ENCODE data around the gene CCSER1. TPM values are rescaled to one million over a fixed set of nuclear protein-coding genes. Genes with fewer than 3 reads are reported as not detected.
"Not testable (repeated sequence)": the region's sequence is repeated elsewhere in the genome, so short reads cannot be mapped to it uniquely, and the experiment has no call there.

Gene CCSER1
- total RNA-seq, 1 experiment from 2014 or later: not detected

DNA sequence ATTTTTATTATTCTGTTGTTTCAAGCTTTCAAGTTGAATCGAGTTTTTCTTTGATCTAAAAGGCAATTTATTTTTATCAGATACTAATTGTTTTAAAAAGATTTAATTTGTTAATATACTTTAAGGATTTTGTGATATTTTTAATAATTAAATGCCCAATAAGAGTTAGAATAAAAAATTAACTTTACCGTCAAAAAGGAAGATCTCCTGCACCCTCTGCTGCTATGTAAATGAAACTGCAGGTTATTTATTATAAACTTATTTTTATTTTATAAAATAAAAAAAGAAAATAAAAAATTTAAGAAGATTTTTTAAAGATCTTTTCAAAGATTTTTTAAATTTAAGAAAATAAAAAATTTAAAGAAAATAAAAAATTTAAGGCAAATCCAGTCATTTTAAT, 166.1 kb downstream of the CCSER1 start:
- DNase-seq (ENCODE audit: low read depth): no peak

DNA sequence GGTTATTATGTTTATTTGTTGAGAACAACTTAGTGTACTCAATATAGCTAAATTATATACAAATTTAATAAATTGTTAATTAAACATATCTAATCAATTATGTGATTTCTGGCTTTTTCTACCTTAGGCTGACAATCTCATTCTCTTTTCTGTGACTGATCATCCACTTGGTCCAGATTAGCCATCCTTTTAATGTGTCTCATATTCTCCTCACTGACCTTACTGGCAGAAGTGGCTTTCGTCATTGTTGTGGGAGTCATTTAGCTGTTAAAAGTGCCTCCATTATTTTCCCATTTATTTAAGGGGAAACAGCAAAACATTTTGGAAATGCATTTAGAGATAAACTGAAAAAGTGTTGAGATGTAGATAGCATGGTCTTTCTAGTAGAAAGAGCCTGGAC, 172.2 kb downstream of the CCSER1 start:
- DNase-seq (ENCODE audit: low read depth): no peak

DNA sequence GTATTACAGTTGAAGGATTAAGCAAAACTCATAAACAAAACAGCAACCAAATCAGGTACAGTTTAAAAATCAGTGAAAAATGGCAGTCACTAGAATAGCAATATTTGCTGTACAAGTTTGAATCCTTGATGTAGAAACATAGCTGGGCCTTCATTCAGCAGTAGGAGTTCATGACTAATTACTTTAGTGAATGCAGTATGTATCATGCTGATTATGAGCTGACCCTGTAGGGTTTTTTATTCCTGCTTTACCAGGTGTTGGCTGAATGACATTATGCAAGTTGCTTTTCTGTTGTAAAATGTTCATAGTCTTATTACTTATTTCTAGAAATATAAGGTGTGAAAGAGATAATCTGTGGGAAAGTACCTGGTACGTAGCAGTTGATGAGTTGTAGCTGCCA, 179.6 kb downstream of the CCSER1 start:
- no peak for DNase-seq (ENCODE audit: low read depth)

DNA sequence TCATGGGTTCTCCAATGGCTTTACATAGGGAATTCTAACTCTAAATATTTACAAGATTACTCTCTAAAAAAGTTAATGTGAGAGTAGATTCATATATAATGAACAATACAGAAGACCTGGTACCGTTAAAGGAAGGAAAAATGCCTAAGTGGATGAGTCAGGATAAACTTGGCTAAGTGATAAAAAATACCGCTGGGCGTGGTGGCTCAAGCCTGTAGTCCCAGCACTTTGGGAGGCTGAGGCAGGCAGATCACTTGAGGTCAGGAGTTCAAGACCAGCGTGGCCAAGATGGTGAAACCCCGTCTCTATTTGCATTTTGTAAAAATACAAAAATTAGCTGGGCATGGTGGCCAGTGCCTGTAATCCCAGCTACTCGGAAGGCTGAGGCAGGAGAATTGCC, 189.9 kb downstream of the CCSER1 start:
- DNase-seq (ENCODE audit: low read depth): peak; percentile 35

DNA sequence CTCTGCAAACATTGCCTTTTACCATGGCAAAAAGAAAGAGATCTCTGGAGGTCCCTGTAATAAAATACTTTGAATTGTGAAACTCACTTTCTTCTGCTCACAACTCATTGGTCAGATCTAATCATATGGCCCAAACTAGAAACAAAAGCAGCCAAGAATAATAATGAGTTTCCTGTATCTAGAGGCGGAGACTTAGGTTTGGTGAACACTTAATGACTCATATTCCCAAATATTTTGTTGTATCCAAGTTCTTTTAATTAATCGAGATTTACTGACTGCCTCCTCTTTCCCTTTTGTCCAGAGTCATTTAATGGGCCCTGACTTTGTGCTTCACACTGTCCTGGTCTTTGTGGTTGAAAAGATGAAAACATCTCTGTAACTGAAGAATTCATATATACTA, 190.6 kb downstream of the CCSER1 start:
- DNase-seq (ENCODE audit: low read depth): peak; percentile 82

DNA sequence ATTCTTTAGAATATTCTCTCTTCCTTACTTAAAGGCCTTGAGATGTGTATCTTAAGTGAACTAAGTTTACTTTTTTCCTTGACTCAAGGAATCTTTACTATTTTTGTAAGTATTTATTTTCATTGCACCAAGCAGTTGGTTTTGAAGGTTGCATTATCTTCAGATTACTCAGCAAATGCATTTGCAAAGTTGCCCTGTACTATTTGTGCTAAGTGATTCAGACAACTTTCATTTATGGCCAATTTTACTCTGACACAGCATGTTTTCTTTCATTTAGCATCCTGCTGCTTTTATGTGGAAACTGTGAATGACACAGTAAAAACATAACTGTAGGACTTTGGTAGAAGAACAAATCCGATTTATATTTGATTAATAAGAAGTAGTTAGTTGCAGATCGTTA, 191.0 kb downstream of the CCSER1 start:
- DNase-seq (ENCODE audit: low read depth): peak; percentile 50

DNA sequence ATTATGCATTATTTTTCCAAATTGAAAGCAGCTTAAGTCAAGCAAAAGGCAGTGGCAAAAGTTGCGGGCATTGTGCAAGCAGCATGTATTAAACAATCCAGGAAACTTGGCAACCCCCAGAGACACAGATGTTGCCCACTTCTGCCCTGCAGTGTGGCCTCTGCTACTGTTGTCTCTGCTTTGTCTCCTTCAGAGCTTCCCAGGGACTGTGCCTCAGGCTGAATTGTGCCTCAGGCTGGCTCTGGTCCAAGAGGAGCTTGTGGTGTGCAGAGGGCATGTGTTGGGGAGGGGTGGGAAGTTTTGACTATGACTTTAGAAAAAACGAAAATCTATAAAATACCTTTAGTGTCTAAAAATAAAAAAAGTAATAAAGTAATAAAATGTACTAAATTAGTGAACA, 201.4 kb downstream of the CCSER1 start:
- peak; percentile 54 for DNase-seq (ENCODE audit: low read depth)

DNA sequence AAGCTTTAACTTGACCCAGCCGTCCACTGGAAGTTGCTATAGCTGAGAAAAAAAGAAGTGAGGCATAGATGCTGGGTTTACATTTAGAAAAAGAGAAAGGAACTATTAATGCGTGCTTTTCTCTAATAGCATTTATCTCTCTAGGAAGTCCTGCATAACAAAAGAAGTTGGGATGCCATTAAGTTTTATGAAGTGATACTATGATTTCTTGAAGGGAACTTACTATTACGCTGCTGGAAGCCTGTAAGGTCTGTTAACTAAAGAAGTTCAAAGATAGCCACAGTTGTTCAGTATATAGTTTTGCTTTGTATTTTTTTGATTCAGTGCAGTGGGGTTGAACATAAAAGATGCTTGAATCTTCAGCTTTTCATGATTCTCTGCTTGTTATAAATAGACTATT, 203.4 kb downstream of the CCSER1 start:
- DNase-seq (ENCODE audit: low read depth): no peak

DNA sequence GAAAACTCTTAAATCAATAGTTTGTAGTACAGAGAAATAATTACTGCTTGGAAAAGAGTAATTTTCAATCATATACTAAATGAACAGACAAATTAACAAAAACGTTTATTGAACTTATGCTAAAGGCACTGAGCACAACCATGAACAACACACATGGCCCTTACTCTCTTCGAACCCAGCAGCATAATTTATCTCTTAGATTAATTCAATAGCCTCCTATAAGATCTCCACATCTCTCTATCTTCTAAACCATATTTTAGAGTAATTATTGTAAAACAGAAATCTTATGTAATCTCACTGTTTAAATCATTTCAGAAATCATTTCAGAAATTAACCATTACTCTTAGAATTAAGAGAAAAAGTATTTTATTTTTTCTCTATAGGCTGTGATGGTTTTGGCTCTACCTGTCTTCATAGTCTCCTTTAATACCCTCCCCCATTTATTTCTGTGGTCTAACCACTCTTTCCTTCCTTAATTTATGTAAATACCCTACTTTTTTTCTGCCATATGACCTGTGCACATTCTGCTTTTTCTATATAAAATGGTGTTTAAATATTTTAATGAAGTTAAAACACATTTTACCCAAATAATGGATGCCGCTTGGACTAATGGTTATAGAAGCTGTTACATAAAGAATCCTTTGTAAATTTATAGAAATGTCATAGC, 218.5 kb downstream of the CCSER1 start:
- DNase-seq (ENCODE audit: low read depth): no peak

DNA sequence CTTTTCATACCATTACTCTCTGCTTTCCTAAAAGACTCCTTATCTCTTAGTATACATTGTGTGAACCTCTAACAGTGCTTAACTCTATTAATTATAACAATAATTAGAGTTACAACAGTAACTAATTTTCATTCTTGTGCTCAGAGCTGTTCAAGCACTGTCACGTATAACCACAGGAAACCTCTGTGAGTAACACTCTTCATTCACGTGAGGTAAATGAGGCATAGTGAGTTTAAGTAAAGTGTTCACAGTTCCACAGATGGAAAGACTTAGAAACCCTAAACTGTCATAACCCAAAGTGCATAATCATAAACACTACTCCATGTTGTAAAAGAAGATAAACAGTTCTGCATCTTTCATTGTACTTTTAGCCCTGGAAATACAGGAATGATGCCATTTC, 222.4 kb downstream of the CCSER1 start:
- no peak for DNase-seq (ENCODE audit: low read depth)

DNA sequence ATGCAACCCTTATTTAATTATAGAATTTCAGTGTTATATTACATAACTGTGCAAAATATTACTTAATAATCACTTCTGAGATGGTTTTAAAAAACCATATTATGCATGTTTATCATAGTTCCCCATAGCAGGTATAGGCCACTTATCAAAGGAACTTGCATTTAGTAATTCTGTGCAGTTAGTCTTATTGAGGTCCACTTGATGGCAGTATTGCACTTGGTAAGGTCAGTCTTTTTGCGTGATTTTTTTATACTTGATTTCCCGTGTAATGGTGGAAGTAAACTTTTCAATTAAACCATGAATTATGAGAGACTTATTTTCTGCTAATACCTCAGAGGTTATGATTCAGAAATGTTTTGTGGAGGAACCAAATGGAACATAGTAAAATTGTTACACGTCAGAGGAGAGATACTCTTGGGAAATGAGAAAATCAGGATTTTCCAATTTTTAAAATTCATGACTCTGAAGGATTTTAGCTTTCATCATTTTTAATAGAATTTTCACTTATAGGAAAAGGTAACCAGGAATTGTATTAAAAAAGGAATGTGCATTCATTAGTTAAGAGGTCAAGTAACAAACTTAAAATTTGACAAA, 230.0 kb downstream of the CCSER1 start:
- peak; percentile 41 for DNase-seq (ENCODE audit: low read depth)

DNA sequence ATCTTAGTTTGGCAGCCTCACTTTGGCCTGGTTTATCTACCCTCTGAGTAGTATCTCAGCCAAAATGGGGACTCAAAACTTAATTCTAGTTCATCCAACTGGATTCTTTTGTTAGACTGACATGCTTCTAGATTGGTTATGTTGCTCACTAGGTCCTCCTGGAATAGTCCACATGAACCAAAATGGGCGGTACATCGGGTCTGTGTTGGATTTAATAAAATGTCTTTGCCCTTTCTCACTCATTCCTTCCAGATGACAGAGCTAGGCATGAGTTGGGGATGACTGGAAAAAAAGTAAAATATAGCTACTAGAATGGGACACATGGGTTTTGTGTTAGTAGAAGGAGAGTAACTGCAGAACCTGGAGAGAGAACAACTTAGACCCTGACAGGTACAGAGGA, 247.9 kb downstream of the CCSER1 start:
- no peak for DNase-seq (ENCODE audit: low read depth)

DNA sequence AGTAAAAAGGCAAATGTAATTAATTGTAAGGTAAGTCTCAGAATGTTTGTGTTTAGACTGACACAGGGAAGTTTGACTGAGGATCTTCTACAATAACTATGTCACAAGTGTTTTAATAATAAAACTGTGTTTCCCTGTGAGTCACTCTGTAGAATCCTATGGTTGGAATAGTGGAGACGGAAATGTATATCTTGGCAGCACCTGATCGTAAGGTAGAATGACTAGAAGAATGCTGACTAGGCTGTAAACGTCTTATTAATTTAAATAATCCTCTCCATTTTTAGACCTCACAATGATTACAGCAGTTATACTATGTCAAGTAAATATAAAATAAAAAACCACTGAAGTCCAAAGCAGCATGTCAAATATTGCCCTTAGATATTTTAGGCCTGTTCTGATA, 266.0 kb downstream of the CCSER1 start:
- DNase-seq (ENCODE audit: low read depth): no peak

DNA sequence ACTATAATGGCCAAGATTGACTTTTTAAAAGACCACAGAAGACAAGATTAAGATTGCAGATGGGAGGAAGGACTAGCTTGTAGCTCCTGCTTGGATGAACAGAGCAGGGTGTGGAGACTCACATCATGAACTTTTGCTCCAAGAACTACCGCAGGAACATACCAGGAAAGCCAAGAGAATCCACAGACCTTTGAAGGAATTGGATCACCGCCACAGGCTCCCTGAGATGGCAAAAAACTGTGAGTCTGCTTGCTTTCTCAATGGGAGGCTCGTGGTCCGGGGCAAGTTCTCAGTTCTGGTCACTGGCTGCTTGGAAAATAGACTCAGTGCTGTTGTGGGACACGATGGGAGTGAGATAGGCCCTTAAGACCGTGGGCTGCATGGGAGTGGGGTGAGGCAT, 276.6 kb downstream of the CCSER1 start:
- no peak for DNase-seq (ENCODE audit: low read depth)

DNA sequence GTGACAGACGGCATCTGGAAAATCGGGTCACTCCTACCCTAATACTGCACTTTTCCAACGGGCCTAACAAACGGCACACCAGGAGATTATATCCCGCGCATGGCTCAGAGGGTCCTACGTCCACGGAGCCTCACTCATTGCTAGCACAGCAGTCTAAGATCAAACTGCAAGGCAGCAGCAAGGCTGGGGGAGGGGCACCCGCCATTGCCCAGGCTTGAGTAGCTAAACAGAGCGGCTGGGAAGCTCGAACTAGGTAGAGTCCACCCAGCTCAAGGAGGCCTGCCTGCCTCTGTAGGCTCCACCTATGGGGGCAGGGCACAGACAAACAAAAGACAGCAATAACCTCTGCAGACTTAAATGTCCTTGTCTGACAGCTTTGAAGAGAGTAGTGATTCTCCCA, 280.7 kb downstream of the CCSER1 start:
- DNase-seq (ENCODE audit: low read depth): not testable (repeated sequence)

DNA sequence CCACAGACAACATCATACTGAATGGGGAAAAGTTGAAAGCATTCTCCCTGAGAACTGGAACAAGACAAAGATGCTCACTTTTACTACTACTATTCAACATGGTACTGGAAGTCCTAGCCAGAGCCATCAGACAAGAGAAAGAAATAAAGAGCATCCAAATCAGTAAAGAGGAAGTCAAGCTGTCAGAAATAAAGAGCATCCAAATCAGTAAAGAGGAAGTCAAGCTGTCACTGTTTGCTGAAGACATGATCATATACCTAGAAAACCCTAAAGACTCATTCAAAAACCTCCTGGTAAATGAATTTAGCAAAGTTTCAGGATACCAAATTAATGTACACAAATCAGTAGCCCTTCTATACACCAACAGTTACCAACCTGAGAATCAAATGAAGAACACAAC, 285.6 kb downstream of the CCSER1 start:
- DNase-seq (ENCODE audit: low read depth): not testable (repeated sequence)

DNA sequence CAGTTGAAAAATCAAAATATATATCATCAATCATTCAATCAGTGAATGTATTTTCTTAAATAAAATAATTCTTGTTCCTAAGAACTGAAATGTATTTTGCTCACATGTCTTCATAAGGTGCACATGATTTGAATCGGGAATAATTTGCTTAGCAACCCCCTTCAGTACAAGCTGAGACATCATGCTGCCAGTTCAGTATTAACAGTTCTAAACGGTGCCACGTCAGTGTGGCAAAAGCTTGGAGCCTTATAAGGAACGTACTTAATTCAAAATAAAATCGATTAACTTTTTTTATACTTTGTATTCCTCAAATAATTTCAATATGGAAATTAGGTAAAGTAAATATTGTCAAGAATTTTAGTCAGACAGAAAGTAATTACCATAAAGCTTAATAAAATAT, 287.9 kb downstream of the CCSER1 start:
- no peak for DNase-seq (ENCODE audit: low read depth)

DNA sequence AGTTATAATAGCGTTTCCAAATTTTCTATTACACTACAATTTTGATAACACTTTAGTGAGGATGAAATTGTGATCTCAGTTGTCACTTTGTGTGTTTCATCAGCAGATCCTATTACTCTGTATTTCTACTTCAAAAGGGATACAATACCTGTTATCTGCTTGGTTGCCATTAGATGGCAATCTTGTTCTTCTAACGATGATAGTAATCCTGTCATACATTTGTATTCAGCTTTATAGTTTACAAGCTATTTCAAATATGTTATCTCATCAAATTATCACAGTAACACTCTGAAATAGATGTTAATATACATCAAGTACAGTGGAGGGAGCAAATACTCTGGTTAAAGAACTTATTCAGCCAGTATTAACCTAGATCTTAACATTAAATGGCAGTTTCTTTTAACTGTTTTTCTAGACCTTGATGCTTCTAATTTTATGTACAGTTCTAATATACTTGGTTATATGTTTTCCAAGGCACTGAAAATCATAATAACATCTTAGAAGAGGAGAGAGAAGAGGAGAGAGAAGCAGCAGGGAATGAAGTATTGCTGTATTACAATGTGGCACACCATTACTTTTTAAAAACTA, 292.0 kb downstream of the CCSER1 start:
- peak; percentile 10 for DNase-seq (ENCODE audit: low read depth)

DNA sequence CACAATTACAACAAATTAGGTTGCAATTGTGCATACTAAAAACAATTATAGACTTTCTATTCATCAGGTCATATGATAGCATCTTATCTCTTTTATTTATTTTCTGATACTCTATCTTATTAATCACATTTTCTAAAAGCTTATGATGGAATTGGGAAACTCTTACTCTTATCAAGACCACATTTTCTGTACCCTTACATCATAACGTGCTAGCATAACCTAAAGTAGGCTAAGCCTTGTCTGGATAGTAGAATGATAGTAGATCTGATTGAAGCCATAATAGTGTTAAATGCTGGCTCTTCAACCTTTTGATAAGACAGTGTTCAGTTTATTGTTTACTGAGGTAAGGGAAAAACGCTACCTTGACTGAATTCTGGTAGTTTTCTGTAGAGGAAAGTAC, 294.0 kb downstream of the CCSER1 start:
- DNase-seq (ENCODE audit: low read depth): no peak

DNA sequence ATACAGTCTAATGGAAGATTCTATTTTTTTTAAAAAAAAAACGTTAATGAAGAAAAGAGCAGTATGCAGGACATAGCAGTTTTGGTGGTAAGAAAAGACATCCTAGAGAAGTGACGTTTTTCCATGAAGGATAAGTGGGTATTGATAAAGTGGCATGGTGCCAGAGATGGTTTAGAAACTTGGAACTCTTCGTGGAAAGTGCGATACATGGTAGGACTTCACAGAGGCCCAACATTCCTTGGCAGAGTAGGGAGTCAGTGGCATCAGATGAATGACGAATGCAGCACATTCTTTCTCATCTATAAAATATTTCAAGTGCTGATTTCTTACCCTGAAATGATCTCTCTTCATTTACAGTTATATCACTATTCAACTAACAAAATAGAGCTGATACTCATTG, 298.7 kb downstream of the CCSER1 start:
- DNase-seq (ENCODE audit: low read depth): no peak

DNA sequence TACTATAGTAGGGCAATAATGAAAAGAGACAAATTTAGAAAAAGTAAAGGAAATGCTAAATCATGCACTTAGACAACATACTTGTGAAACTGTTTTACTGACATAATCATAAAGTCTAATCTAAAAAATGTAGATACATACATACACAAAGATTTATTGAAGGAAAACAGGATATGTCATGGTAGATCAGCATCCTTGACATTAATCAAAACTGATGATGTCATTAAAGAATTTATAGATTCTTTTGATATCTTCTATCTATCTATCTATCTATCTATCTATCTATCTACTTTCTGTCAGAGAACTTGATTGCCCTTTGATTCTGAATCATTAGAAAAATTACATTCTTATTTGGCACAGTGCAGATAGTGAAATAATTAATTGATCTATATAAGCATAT, 311.3 kb downstream of the CCSER1 start:
- DNase-seq (ENCODE audit: low read depth): no peak

DNA sequence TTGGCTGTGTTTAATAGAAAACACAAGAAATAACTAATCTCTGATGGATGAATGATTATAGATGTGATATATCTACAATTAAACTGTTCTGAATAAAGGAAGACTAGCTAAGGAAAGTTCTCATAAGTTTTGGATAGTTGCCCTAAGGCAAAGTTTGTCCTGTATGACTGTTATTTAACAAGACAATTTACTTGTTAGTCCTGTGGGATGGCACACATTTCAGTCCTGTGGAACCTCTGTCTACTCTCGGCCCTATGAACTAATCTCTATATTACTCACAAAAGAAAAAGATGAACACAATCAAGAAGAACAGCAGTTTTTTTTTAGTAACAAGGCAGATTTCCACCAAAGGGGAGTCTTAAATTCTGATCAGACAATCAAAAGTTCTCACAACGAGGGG, 314.6 kb downstream of the CCSER1 start:
- DNase-seq (ENCODE audit: low read depth): no peak

DNA sequence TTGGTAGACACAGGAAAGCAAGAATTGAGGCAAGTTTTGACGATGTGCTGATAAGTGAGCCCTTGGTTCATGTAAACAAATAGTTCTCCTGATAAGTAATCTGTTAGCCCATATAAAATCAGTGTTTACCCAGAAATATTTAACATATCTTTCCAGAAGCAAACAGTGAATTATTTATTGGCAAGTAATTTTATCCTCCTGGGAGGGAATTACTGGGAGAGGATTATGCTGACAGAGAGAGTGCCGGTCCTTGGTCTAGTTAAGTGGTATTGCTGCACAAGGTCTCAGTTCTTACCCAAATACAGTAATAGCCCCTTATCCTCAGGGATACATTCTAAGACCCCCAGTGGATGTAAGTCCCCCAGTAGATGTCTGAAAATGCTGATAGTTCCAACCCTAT, 315.4 kb downstream of the CCSER1 start:
- no peak for DNase-seq (ENCODE audit: low read depth)

DNA sequence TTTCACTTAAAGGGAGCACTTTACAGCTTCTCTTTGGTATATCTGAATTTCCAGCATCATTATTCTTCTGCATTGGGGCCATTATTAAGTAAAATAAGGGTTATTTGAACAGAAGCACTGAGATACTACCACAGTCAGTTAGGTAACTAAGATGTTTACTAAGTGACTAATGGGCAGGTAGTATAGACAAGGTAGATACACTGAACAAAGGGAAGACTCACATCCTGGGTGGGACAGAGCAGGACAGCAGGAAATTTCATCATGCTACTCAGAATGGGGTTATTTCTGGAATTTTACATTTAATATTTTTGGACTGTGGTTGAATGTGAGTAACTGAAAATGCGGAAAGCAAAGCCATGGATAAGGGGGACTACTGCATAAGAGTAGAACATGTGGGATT, 316.0 kb downstream of the CCSER1 start:
- DNase-seq (ENCODE audit: low read depth): no peak
